Endothelial cell of umbilical vein (primary cell): ENCODE results near the gene ZBTB32. TPM values are rescaled to one million over a fixed set of nuclear protein-coding genes. Genes with fewer than 3 reads are reported as not detected.

Source experiments
- BruUV-seq: library from RNA; stranded (reverse); fragments of 400-500 nt; replicated peaks from 2 replicates; lab custom pipeline; 2021; lab: Mats Ljungman, UMichigan
- CTCF ChIA-PET: fragments of 300-600, 350-600 bp; sonication (Branson Sonifier 250); formaldehyde crosslinking; loops from one replicate; lab custom pipeline; 2021; ENCODE audit warnings: antibody characterized with exemption, inconsistent platforms; lab: Charles Lee
- POLR2A ChIA-PET: fragments of 300-600, 350-600 bp; sonication (Branson Sonifier 250); formaldehyde crosslinking; loops from one replicate; lab custom pipeline; 2021; ENCODE audit warnings: antibody characterized with exemption, inconsistent platforms; lab: Charles Lee
- DNase-seq: peaks from one replicate; pipeline ENCODE4 v3.0.0-alpha.2; 2011; ENCODE audit warnings: low read depth, low spot score
- FAIRE-seq: peaks from 2 replicates; lab custom pipeline; 2011; peaks lifted over from hg19 to GRCh38; lab: Jason Lieb, UNC
- H2AFZ ChIP-seq: 2 replicates; pipeline ENCODE4 v1.6.0; 2012; ENCODE audit warnings: low read depth, low read length, control low read depth, inconsistent platforms
- H3K27ac ChIP-seq: 2 replicates; pipeline ENCODE4 v1.5.1; 2011; ENCODE audit warnings: low read depth, mild to moderate bottlenecking, control low read depth, low read length, moderate library complexity; ENCODE audit not compliant: insufficient read depth
- H3K27me3 ChIP-seq, 2 experiments: 2 replicates each; pipeline versions ENCODE4 v1.6.0 to v1.6.1; 2011; ENCODE audit warnings: low read length in 2 of 2, mixed read lengths in 1 of 2; ENCODE audit not compliant: control insufficient read depth in 2 of 2, insufficient read depth in 2 of 2
- H3K36me3 ChIP-seq, 2 experiments: 2 replicates in 1 of 2; 3 replicates in 1 of 2; pipeline ENCODE4 v1.5.1; 2011; ENCODE audit warnings: low read length in 2 of 2, mild to moderate bottlenecking in 1 of 2, moderate library complexity in 1 of 2; ENCODE audit not compliant: control insufficient read depth in 2 of 2, insufficient read depth in 2 of 2; ENCODE audit errors: extremely low read depth in 1 of 2
- H3K4me1 ChIP-seq: 3 replicates; pipeline ENCODE4 v1.5.1; 2011; ENCODE audit warnings: mild to moderate bottlenecking, low read length; ENCODE audit not compliant: control insufficient read depth, insufficient read depth; ENCODE audit errors: extremely low read depth
- H3K4me2 ChIP-seq: 2 replicates; pipeline ENCODE4 v1.6.1; 2011; ENCODE audit warnings: low read length, control low read depth, mixed read lengths; ENCODE audit not compliant: insufficient read depth
- H3K4me3 ChIP-seq, 3 experiments: fragments of 200-600 bp in 1 of 3; sonication (generic), shearing (Covaris generic) in 1 of 3; replicated peaks in 1 of 3; 2 replicates each; pipeline ENCODE4 v1.5.1; 2011 to 2016; ENCODE audit warnings: control low read depth in 3 of 3, low read length in 3 of 3, mild to moderate bottlenecking in 2 of 3, inconsistent platforms in 1 of 3, low read depth in 1 of 3, moderate library complexity in 1 of 3; ENCODE audit not compliant: insufficient read depth in 1 of 3
- H3K79me2 ChIP-seq: 2 replicates; pipeline ENCODE4 v1.6.0; 2012; ENCODE audit warnings: low read length, inconsistent platforms; ENCODE audit not compliant: control insufficient read depth, insufficient read depth
- H3K9ac ChIP-seq: replicated peaks from 2 replicates; pipeline ENCODE3; 2011; ENCODE audit warnings: low read length, control low read depth; ENCODE audit not compliant: insufficient read depth; ENCODE audit errors: extremely low read depth
- H3K9me1 ChIP-seq: replicated peaks from 3 replicates; pipeline ENCODE4 v1.6.0; 2011; ENCODE audit warnings: mild to moderate bottlenecking, low read length; ENCODE audit not compliant: control insufficient read depth, insufficient read depth; ENCODE audit errors: extremely low read depth
- H3K9me3 ChIP-seq: replicated peaks from 2 replicates; pipeline ENCODE4 v1.5.1; 2012; ENCODE audit warnings: low read length, inconsistent platforms; ENCODE audit not compliant: control insufficient read depth, insufficient read depth
- H4K20me1 ChIP-seq: replicated peaks from 2 replicates; pipeline ENCODE3; 2011; ENCODE audit warnings: mild to moderate bottlenecking, low read length; ENCODE audit not compliant: control insufficient read depth, insufficient read depth; ENCODE audit errors: extremely low read depth
- CTCF ChIP-seq, 2 donors: IDR thresholded peaks; 1 replicate in 1 of 2; 2 replicates in 1 of 2; pipeline ENCODE4 v1.5.1; 2011; ENCODE audit warnings: low read length in 2 of 2, mild to moderate bottlenecking in 2 of 2, moderate library complexity in 2 of 2, control low read depth in 1 of 2, inconsistent platforms in 1 of 2, low read depth in 1 of 2; ENCODE audit not compliant: insufficient read depth in 1 of 2; ENCODE audit errors: extremely low read depth in 1 of 2
- EZH2 ChIP-seq: IDR thresholded peaks from 2 replicates; pipeline ENCODE4 v1.6.1; 2012; ENCODE audit warnings: borderline replicate concordance, low read depth, mild to moderate bottlenecking, moderate library complexity, low read length, inconsistent platforms; ENCODE audit not compliant: severe bottlenecking
- FOS ChIP-seq: IDR thresholded peaks from 2 replicates; pipeline ENCODE4 v1.6.1; 2011; ENCODE audit warnings: mild to moderate bottlenecking, low read length, moderate library complexity, borderline replicate concordance; ENCODE audit not compliant: insufficient read depth
- GATA2 ChIP-seq: IDR thresholded peaks from 2 replicates; pipeline ENCODE4 v1.7.0; 2011; ENCODE audit warnings: low read depth, mild to moderate bottlenecking, moderate library complexity, mixed read lengths, low read length; ENCODE audit not compliant: insufficient read length, insufficient read depth
- JUN ChIP-seq: IDR thresholded peaks from 2 replicates; pipeline ENCODE4 v1.6.1; 2011; ENCODE audit warnings: borderline replicate concordance, low read depth; ENCODE audit not compliant: insufficient read length, insufficient read depth
- MAX ChIP-seq: IDR thresholded peaks from 2 replicates; pipeline ENCODE4 v1.6.1; 2011; ENCODE audit not compliant: insufficient read depth, insufficient read length
- MYC ChIP-seq: IDR thresholded peaks from one replicate; pipeline ENCODE4 v1.6.1; 2011; ENCODE audit warnings: mild to moderate bottlenecking, low read depth, low read length
- POLR2A ChIP-seq: IDR thresholded peaks from 2 replicates; pipeline ENCODE4 v1.6.1; 2012; ENCODE audit warnings: low read depth, mild to moderate bottlenecking, control low read depth, low read length
- POLR2AphosphoS5 ChIP-seq: IDR thresholded peaks from 2 replicates; pipeline ENCODE4 v1.6.1; 2012; ENCODE audit warnings: low read depth, mild to moderate bottlenecking, control low read depth, low read length, moderate library complexity; ENCODE audit not compliant: insufficient read depth
- dilution Hi-C: fragments of 300-500 bp; cut with MboI; formaldehyde crosslinking; loops from one replicate; pipeline ENCODE4 v1.15.0; 2019; ENCODE audit warnings: low sequenced_read_pairs; ENCODE audit not compliant: extremely low pct_ligation_motif_present
- intact Hi-C: fragments of 100-400 bp; cut with micrococcal nuclease; formaldehyde crosslinking; loops from one replicate; pipeline ENCODE4 v1.10.0; 2022
- polyA plus RNA-seq, 4 experiments: library from polyadenylated mRNA; depleted of rRNA in 3 of 4; stranded (reverse) in 3 of 4; unstranded in 1 of 4; fragments of >200 nt; gene quantifications; 2 replicates each; pipeline versions ENCODE4 v1.2.1 to v1.2.3, GENCODE V29; 2011 to 2012; ENCODE audit warnings: missing spikeins in 1 of 4
- total RNA-seq: library from RNA; stranded (reverse); gene quantifications from 2 replicates; pipeline ENCODE4 v1.2.3, GENCODE V29; 2021

Gene ZBTB32
- total and polyA plus RNA-seq, 2 donors (not counting 3 experiments of a cell fraction or from before 2014, with no cell fraction given) = not detected

- H3K79me2 ChIP-seq = no peaks in the 10 kb centered on the region
- no peak overlapping the region for H3K9ac ChIP-seq
- DNase-seq (no peak), FAIRE-seq (no peak)
- no peaks in the 10 kb centered on the region for H4K20me1 ChIP-seq
- intact Hi-C loops (no loop called here), dilution Hi-C loops (no loop called here)
- CTCF ChIA-PET = interaction anchor here (0.6 to 2.5 kb wide), 6 partner anchors 9 to 350 kb away, joined by 3 to 12 read pairs (median 4); no protein-coding TSS in a partner anchor
- H3K4me3 ChIP-seq = no peak overlapping the region
- H3K4me2 ChIP-seq = no peak overlapping the region
- H3K4me1 ChIP-seq = no peaks in the 10 kb centered on the region
- no peak overlapping the region for H2AFZ ChIP-seq
- no peaks in the 10 kb centered on the region for H3K9me1 ChIP-seq
- H3K36me3 ChIP-seq = no peaks in the 10 kb centered on the region
- BruUV-seq = no TSS peak
- no peaks in the 10 kb centered on the region for H3K9me3 ChIP-seq
- POLR2A ChIA-PET = no interaction called here
- H3K27ac ChIP-seq = no peak overlapping the region
- no peaks in the 10 kb centered on the region for H3K27me3 ChIP-seq
- no peak for TF ChIP-seq POLR2AphosphoS5
- TF ChIP-seq EZH2 = no peak
Measured at GRCh38 chr19:35703343-35703742, 1.0 kb upstream of the ZBTB32 start.

- BruUV-seq = no TSS peak
- Histone ChIP-seq H2AFZ (no peak overlapping the region), H3K9me1 (no peaks in the 10 kb centered on the region), H3K4me1 (no peaks in the 10 kb centered on the region), H3K9me3 (no peaks in the 10 kb centered on the region), H3K79me2 (no peaks in the 10 kb centered on the region), H3K4me3 (no peak overlapping the region), H3K4me2 (no peak overlapping the region), H4K20me1 (no peaks in the 10 kb centered on the region), H3K9ac (no peak overlapping the region), H3K27ac (no peak overlapping the region), H3K27me3 (no peaks in the 10 kb centered on the region), H3K36me3 (no peaks in the 10 kb centered on the region)
- FAIRE-seq (no peak), DNase-seq (no peak)
- dilution Hi-C loops (no loop called here), intact Hi-C loops (no loop called here)
- ChIA-PET CTCF (no interaction called here), POLR2A (no interaction called here)
- TF ChIP-seq GATA2 (no peak), MAX (no peak), FOS (no peak), JUN (no peak), POLR2AphosphoS5 (no peak), POLR2A (no peak), CTCF (IDR thresholded peaks at IDR 0.05; ENCODE audit: extremely low read depth in 1 of 2, insufficient read depth in 1 of 2, low read depth in 1 of 2, low read length in 2 of 2) (no peak), MYC (no peak), EZH2 (no peak)
Measured at GRCh38 chr19:35708391-35708790, 4.0 kb downstream of the ZBTB32 start.
